ENCODE data around the gene MARCHF2. TPM values are rescaled to one million over a fixed set of nuclear protein-coding genes. Genes with fewer than 3 reads are reported as not detected.
A peak's percentile ranks its signal among the peaks of the same experiment; 100 is the strongest.
"Not testable (repeated sequence)": the region's sequence is repeated elsewhere in the genome, so short reads cannot be mapped to it uniquely, and the experiment has no call there.

The MARCHF2 gene
- total and polyA plus RNA-seq, 5 donors, result 94.2 to 107 (median 106) TPM

DNA sequence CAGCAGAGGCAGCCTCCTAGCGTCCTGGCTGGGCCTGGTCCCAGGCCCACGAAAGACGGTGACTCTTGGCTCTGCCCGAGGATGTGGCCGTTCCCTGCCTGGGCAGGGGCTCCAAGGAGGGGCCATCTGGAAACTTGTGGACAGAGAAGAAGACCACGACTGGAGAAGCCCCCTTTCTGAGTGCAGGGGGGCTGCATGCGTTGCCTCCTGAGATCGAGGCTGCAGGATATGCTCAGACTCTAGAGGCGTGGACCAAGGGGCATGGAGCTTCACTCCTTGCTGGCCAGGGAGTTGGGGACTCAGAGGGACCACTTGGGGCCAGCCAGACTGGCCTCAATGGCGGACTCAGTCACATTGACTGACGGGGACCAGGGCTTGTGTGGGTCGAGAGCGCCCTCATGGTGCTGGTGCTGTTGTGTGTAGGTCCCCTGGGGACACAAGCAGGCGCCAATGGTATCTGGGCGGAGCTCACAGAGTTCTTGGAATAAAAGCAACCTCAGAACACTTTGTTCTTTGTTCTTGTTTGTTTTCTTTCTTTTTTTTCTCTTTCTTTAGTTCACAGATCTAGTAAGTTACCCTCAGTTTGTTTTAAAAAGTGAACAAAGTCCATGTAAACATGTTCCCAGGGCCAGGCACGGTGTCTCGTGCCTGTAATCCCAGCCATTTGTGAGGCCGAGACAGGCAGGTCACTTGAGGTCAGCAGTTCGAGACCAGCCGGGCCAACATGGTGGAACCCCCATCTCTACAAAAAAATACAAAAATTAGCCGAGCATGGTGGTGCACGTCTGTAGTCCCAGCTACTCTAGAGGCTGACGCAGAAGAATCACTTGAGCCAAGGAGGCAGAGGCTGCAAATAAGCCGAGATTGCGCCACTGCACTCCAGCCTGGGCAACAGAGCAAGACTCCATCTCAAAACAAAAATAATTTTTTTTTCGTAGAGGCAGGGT is 39.0 kb upstream of the MARCHF2 start:
- no peak overlapping the region for H3K4me3 ChIP-seq (ENCODE audit: low read length)
- peak overlapping the region; percentile 64 for H3K27ac ChIP-seq (ENCODE audit: low read length)
- WGBS, result 73% methylated on average over 26 of the region's 26 CpGs
- intact Hi-C loops (cut with DNase I), result no loop called here
- no peaks in the 10 kb centered on the region for H3K9me3 ChIP-seq (ENCODE audit: control insufficient read depth, low read length)
- no peaks in the 10 kb centered on the region for H3K27me3 ChIP-seq (ENCODE audit: control insufficient read depth, insufficient read depth)
- DNase-seq (peak; percentile 74 to 91 (median 81)), ATAC-seq (peak; percentile 72 to 80)
- H3K4me1 ChIP-seq (ENCODE audit: control insufficient read depth, insufficient read depth, low read length), result peaks cover 7% of the 10 kb centered on the region

DNA sequence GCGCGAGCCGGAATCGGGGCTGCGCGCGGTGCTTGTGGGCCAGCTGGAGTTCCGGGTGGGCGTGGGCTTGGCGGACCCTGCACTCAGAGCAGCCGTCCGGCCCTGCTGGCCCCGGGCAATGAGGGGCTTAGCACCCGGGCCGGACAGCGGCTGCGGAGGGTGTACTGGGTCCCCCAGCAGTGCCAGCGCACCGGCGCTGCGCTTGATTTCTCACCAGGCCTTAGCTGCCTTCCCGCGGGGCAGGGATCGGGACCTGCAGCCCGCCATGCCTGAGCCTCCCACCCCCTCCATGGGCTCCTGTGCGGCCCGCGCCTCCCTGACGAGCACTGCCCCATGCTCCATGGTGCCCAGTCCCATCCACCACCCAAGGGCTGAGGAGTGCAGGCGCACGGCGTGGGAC is 37.3 kb upstream of the MARCHF2 start:
- H3K27me3 ChIP-seq (ENCODE audit: control insufficient read depth, insufficient read depth); intact Hi-C loops (cut with DNase I); H3K9me3 ChIP-seq (ENCODE audit: control insufficient read depth, low read length); ATAC-seq; H3K4me1 ChIP-seq (ENCODE audit: control insufficient read depth, insufficient read depth, low read length); H3K27ac ChIP-seq (ENCODE audit: low read length); H3K4me3 ChIP-seq (ENCODE audit: low read length): not testable (repeated sequence)
- 98% methylated on average over 32 of the region's 32 CpGs for WGBS
- peak in 1 of 3 donors; percentile 29 for DNase-seq

DNA sequence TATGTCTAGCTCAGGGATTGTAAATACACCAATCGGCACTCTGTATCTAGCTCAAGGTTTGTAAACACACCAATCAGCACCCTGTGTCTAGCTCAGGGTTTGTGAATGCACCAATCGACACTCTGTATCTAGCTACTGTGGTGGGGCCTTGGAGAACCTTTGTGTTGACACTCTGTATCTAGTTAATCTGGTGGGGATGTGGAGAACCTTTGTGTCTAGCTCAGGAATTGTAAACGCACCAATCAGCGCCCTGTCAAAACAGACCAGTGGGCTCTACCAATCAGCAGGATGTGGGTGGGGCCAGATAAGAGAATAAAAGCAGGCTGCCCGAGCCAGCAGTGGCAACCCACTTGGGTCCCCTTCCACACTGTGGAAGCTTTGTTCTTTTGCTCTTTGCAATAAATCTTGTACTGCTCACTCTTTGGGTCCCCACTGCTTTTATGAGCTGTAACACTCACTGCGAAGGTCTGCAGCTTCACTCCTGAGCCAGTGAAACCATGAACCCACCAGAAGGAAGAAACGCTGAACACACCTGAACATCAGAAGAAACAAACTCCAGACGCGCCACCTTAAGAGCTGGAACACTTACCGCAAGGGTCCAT is 36.6 kb upstream of the MARCHF2 start:
- H3K27ac ChIP-seq (ENCODE audit: low read length); ATAC-seq; H3K9me3 ChIP-seq (ENCODE audit: control insufficient read depth, low read length); intact Hi-C loops (cut with DNase I); H3K27me3 ChIP-seq (ENCODE audit: control insufficient read depth, insufficient read depth); H3K4me1 ChIP-seq (ENCODE audit: control insufficient read depth, insufficient read depth, low read length); H3K4me3 ChIP-seq (ENCODE audit: low read length): not testable (repeated sequence)
- peak in 1 of 3 donors; percentile 4 for DNase-seq
- WGBS, result 89% methylated on average over 10 of the region's 10 CpGs

DNA sequence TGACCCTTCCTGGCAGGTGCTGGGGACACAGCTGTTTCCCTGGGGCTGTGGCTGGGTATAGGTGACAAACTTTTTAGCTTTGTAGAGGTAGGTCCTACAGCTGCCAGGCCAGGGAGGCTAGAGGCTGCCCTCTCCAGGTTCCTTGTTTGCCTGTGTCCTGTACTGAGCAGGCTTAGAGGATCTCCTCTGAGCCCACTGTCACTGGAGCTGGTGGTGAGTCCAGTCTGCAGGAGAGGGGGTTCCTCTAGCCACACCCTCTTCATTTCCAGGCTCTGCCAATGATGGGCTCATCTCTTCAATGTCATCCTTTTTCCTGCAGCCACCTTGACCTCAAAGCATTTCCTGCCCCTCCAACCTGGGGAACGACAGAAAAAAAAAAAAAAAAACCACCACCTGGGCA is 35.5 kb upstream of the MARCHF2 start:
- no peak overlapping the region for H3K4me3 ChIP-seq (ENCODE audit: low read length)
- intact Hi-C loops (cut with DNase I), result no loop called here
- no peaks in the 10 kb centered on the region for H3K27me3 ChIP-seq (ENCODE audit: control insufficient read depth, insufficient read depth)
- H3K9me3 ChIP-seq (ENCODE audit: control insufficient read depth, low read length), result no peaks in the 10 kb centered on the region
- peaks cover 2% of the 10 kb centered on the region for H3K4me1 ChIP-seq (ENCODE audit: control insufficient read depth, insufficient read depth, low read length)
- ATAC-seq (no peak), DNase-seq (no peak)
- WGBS, result 46% methylated on average over 1 of the region's 1 CpG
- H3K27ac ChIP-seq (ENCODE audit: low read length), result no peak overlapping the region

DNA sequence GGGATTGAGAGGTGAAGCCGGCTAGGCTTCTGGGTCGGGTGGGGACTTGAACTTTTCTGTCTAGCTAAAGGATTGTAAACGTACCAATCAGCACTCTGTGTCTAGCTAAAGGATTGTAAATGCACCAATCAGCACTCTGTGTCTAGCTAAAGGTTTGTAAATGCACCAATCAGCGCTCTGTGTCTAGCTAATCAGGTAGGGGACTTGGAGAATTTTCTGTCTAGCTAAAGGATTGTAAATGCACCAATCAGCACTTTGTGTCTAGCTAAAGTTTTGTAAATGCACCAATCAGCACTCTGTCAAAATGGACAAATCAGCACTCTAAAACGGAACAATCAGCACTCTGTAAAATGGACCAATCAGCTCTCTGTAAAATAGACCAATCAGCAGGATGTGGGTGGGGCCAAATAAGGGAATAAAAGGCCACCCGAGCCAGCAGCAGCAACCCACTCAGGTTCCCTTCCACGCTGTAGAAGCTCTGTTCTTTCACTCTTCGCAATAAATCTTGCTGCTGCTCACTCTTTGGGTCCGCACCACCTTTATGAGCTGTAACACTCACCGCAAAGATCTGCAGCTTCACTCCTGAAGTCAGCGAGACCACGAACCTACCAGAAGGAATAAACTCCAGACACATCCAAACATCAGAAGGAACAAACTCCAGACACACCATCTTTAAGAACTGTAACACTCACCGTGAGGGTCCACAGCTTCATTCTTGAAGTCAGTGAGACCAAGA is 33.8 kb upstream of the MARCHF2 start:
- H3K27me3 ChIP-seq (ENCODE audit: control insufficient read depth, insufficient read depth); H3K27ac ChIP-seq (ENCODE audit: low read length); DNase-seq; H3K4me1 ChIP-seq (ENCODE audit: control insufficient read depth, insufficient read depth, low read length); H3K9me3 ChIP-seq (ENCODE audit: control insufficient read depth, low read length); ATAC-seq; H3K4me3 ChIP-seq (ENCODE audit: low read length); intact Hi-C loops (cut with DNase I): not testable (repeated sequence)
- WGBS, result 95% methylated on average over 13 of the region's 13 CpGs

DNA sequence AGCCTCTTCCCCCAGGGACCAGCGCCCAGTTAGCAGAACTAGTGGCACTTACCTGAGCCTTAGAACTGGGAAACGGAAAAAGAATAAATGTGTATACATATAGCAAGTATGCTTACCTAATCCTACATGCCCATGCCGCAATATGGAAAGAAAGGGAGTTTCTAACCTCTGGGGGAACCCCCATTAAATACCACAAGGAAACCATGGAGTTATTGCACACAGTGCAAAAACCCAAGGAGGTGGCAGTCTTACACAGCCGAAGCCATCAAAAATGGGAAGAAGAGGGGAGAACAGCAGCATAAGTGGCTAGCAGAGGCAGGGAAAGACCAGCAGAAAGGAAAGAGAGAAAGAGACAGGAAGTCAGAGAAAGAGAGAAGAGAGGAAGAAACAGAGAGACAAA is 28.5 kb upstream of the MARCHF2 start:
- H3K4me1 ChIP-seq (ENCODE audit: control insufficient read depth, insufficient read depth, low read length); DNase-seq; H3K27ac ChIP-seq (ENCODE audit: low read length); intact Hi-C loops (cut with DNase I); H3K4me3 ChIP-seq (ENCODE audit: low read length); ATAC-seq; H3K9me3 ChIP-seq (ENCODE audit: control insufficient read depth, low read length); H3K27me3 ChIP-seq (ENCODE audit: control insufficient read depth, insufficient read depth): not testable (repeated sequence)
- 81% methylated on average over 4 of the region's 4 CpGs for WGBS

DNA sequence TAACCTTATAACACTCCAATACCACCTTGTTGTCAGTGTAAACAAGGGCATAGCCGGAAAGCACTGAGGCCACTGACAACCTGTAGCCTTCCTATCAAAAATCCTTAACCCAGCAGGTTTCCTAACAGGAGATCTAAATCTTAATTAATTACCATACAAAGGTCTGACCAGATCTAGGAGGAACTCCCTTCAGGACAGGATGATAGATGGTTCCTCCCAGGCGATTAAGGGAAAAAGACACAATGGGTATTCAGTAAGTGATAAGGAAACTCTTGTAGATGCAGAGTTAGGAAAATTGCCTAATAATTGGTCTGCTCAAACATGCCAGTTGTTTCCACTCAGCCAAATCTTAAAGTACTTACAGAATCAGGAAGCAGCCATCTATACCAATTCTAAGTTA is 28.0 kb upstream of the MARCHF2 start:
- H3K4me3 ChIP-seq (ENCODE audit: low read length); H3K27me3 ChIP-seq (ENCODE audit: control insufficient read depth, insufficient read depth); H3K27ac ChIP-seq (ENCODE audit: low read length); ATAC-seq; H3K9me3 ChIP-seq (ENCODE audit: control insufficient read depth, low read length); intact Hi-C loops (cut with DNase I); DNase-seq; H3K4me1 ChIP-seq (ENCODE audit: control insufficient read depth, insufficient read depth, low read length): not testable (repeated sequence)
- 63% methylated on average over 2 of the region's 2 CpGs for WGBS

DNA sequence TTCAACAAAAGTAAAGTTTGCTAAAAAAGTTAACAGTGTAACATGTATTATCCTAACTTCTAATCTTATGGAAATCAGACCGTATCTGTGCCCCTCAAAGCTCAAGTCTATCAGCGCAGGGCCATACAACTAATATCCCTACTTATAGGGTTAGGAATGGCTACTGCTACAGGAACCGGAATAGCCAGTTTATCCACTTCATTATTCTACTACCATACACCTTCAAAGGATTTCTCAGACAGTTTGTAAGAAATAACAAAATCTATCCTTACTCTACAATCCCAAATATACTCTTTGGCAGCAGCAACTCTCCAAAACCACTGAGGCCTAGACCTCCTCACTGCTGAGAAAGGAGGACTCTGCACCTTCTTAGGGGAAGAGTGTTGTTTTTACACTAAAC is 27.5 kb upstream of the MARCHF2 start:
- H3K27ac ChIP-seq (ENCODE audit: low read length), result not testable (repeated sequence)

DNA sequence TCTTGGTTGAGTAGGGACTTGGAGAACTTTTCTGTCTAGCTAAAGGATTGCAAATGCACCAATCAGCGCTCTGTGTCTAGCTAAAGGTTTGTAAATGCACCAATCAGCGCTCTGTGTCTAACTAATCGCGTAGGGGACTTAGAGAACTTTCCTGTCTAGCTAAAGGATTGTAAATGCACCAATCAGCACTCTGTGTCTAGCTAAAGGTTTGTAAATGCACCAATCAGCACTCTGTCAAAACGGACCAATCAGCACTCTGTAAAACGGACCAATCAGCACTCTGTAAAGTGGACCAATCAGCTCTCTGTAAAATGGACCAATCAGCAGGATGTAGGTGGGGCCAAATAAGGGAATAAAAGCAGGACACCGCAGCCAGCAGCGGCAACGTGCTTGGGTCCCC is 26.7 kb upstream of the MARCHF2 start:
- H3K4me3 ChIP-seq (ENCODE audit: low read length); intact Hi-C loops (cut with DNase I); DNase-seq; H3K27ac ChIP-seq (ENCODE audit: low read length); H3K9me3 ChIP-seq (ENCODE audit: control insufficient read depth, low read length); ATAC-seq; H3K27me3 ChIP-seq (ENCODE audit: control insufficient read depth, insufficient read depth); H3K4me1 ChIP-seq (ENCODE audit: control insufficient read depth, insufficient read depth, low read length): not testable (repeated sequence)
- 81% methylated on average over 9 of the region's 9 CpGs for WGBS

More for the DNA sequence above, 27.5 kb upstream of the MARCHF2 start:
- H3K9me3 ChIP-seq (ENCODE audit: control insufficient read depth, low read length); intact Hi-C loops (cut with DNase I); H3K4me3 ChIP-seq (ENCODE audit: low read length); H3K4me1 ChIP-seq (ENCODE audit: control insufficient read depth, insufficient read depth, low read length); H3K27me3 ChIP-seq (ENCODE audit: control insufficient read depth, insufficient read depth); ATAC-seq; DNase-seq: not testable (repeated sequence)
- 90% methylated on average over 3 of the region's 3 CpGs for WGBS

DNA sequence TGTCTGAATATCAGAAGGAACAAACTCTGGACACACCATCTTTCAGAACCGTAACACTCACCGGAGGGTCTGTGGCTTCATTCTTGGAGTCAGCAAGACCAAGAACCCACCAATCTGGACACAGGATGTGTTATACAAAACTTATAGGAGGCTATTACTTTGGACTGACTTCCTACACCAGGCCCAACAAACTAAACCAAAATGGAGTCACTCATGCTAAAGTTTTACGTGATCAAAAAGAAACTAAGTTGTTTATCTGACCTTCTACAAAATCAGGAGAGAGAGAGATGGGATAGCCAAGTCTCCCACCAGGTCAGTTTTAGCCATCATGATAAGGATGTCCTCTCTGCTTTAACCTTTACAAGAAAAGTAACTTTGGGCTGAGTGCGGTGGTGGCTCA is 26.1 kb upstream of the MARCHF2 start:
- Histone ChIP-seq H3K27me3 (ENCODE audit: control insufficient read depth, insufficient read depth) (no peaks in the 10 kb centered on the region), H3K27ac (ENCODE audit: low read length) (no peak overlapping the region), H3K4me1 (ENCODE audit: control insufficient read depth, insufficient read depth, low read length) (peaks cover 9% of the 10 kb centered on the region), H3K9me3 (ENCODE audit: control insufficient read depth, low read length) (no peaks in the 10 kb centered on the region), H3K4me3 (ENCODE audit: low read length) (no peak overlapping the region)
- no peak for ATAC-seq
- intact Hi-C loops (cut with DNase I), result no loop called here
- WGBS, result 71% methylated on average over 4 of the region's 4 CpGs
- DNase-seq, result no peak
